OCI-LY3 (cell line): ENCODE measurements around the gene TTC28.

Source experiments
- CTCF ChIP-seq: fragments of 200-600, 300-600 bp; sonication (generic); IDR thresholded peaks from 2 replicates; pipeline ENCODE4 v1.5.1; 2014; ENCODE audit warnings: antibody characterized with exemption, low read length, low read depth
- EZH2phosphoT487 ChIP-seq: fragments of 200-600 bp; shearing (Covaris generic); IDR thresholded peaks from 2 replicates; pipeline ENCODE4 v1.6.1; 2018; ENCODE audit warnings: antibody characterized with exemption, mixed run types, low read depth

GRCh38 chr22:28075358-28075981, 604.2 kb downstream of the TTC28 start:
- TF ChIP-seq CTCF = no peak
- TF ChIP-seq EZH2phosphoT487 = no peak
